Ishikawa (cell line): Measurements from ENCODE around the gene PRTN3.

ENCODE experiments used
- CEBPB ChIP-seq: IDR thresholded peaks from 2 replicates; pipeline ENCODE4 v1.6.1; 2012
- CREB1 ChIP-seq: IDR thresholded peaks from 2 replicates; pipeline ENCODE4 v1.6.1; 2012; ENCODE audit warnings: low read depth
- EGR1 ChIP-seq: IDR thresholded peaks from 2 replicates; pipeline ENCODE4 v1.6.1; 2012
- EP300 ChIP-seq: IDR thresholded peaks from 2 replicates; pipeline ENCODE4 v1.6.1; 2012; ENCODE audit warnings: borderline replicate concordance
- FOXM1 ChIP-seq: IDR thresholded peaks from 2 replicates; pipeline ENCODE4 v1.6.1; 2012; ENCODE audit warnings: low read depth, borderline replicate concordance
- MAX ChIP-seq: IDR thresholded peaks from 2 replicates; pipeline ENCODE4 v1.6.1; 2012
- NFIC ChIP-seq: IDR thresholded peaks from 2 replicates; pipeline ENCODE4 v1.6.1; 2012
- RAD21 ChIP-seq: IDR thresholded peaks from 2 replicates; pipeline ENCODE4 v1.6.1; 2012; ENCODE audit warnings: low read depth
- TAF1 ChIP-seq: IDR thresholded peaks from 2 replicates; pipeline ENCODE4 v1.6.1; 2012; ENCODE audit warnings: low read depth, mild to moderate bottlenecking
- TCF12 ChIP-seq: IDR thresholded peaks from 2 replicates; pipeline ENCODE4 v1.6.1; 2012; ENCODE audit warnings: low read depth
- TEAD4 ChIP-seq: IDR thresholded peaks from 2 replicates; pipeline ENCODE4 v1.6.1; 2012
- USF1 ChIP-seq: IDR thresholded peaks from 2 replicates; pipeline ENCODE4 v1.6.1; 2012
- YY1 ChIP-seq: IDR thresholded peaks from 2 replicates; pipeline ENCODE4 v1.6.1; 2012; ENCODE audit warnings: low read depth
- ZBTB7A ChIP-seq: IDR thresholded peaks from 2 replicates; pipeline ENCODE4 v1.6.1; 2012; ENCODE audit warnings: low read depth
- TF ChIP-seq, protein P1 (sequence below): IDR thresholded peaks from 2 replicates; pipeline ENCODE4 v1.6.1; 2012; ENCODE audit warnings: low read depth, mild to moderate bottlenecking

Gene PRTN3

GRCh38 chr19:803099-803561 is 37.7 kb upstream of the PRTN3 start:
- TF ChIP-seq CREB1 (no peak), EP300 (no peak), NFIC (no peak), TCF12 (no peak), MAX (no peak), FOXM1 (no peak), EGR1 (no peak), ZBTB7A (no peak), TAF1 (no peak), RAD21 (no peak), YY1 (no peak)
- TF ChIP-seq, protein P1, sequence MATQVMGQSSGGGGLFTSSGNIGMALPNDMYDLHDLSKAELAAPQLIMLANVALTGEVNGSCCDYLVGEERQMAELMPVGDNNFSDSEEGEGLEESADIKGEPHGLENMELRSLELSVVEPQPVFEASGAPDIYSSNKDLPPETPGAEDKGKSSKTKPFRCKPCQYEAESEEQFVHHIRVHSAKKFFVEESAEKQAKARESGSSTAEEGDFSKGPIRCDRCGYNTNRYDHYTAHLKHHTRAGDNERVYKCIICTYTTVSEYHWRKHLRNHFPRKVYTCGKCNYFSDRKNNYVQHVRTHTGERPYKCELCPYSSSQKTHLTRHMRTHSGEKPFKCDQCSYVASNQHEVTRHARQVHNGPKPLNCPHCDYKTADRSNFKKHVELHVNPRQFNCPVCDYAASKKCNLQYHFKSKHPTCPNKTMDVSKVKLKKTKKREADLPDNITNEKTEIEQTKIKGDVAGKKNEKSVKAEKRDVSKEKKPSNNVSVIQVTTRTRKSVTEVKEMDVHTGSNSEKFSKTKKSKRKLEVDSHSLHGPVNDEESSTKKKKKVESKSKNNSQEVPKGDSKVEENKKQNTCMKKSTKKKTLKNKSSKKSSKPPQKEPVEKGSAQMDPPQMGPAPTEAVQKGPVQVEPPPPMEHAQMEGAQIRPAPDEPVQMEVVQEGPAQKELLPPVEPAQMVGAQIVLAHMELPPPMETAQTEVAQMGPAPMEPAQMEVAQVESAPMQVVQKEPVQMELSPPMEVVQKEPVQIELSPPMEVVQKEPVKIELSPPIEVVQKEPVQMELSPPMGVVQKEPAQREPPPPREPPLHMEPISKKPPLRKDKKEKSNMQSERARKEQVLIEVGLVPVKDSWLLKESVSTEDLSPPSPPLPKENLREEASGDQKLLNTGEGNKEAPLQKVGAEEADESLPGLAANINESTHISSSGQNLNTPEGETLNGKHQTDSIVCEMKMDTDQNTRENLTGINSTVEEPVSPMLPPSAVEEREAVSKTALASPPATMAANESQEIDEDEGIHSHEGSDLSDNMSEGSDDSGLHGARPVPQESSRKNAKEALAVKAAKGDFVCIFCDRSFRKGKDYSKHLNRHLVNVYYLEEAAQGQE: no peak

- no peak for TF ChIP-seq FOXM1
- TF ChIP-seq CEBPB: no peak
- TF ChIP-seq, protein P1: no peak
- no peak for TF ChIP-seq USF1
- no peak for TF ChIP-seq YY1
- TF ChIP-seq CREB1: no peak
Measured at GRCh38 chr19:803686-804418, 36.9 kb upstream of the PRTN3 start.

- TF ChIP-seq TAF1: no peak
- no peak for TF ChIP-seq CEBPB
- no peak for TF ChIP-seq CREB1
- no peak for TF ChIP-seq YY1
- no peak for TF ChIP-seq ZBTB7A
- TF ChIP-seq MAX: no peak
- no peak for TF ChIP-seq RAD21
- TF ChIP-seq FOXM1: no peak
- TF ChIP-seq TCF12: no peak
- TF ChIP-seq EP300: no peak
- no peak for TF ChIP-seq USF1
- TF ChIP-seq EGR1: no peak
- no peak for TF ChIP-seq TEAD4
- no peak for TF ChIP-seq NFIC
- TF ChIP-seq, protein P1: no peak
Measured at GRCh38 chr19:804419-805165, 36.2 kb upstream of the PRTN3 start.

DNA sequence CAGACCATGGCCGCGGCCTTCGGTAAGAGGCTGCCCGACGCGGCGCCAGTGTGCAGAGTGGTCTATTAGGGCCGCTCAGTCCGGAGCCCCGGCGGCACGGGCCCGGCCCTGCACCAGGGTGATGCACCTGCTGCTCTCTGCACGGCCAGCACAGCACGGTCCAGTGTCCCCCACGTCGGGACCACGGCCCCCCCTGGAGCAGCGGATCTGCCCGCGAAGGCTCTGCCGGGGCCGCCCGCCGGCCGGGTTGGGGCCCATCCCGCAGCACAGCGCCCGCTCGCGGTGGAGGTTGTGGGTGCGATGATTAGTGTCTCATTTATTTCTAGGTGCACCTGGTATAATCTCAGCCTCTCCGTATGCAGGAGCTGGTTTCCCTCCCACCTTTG is 35.6 kb upstream of the PRTN3 start:
- no peak for TF ChIP-seq EGR1
- no peak for TF ChIP-seq USF1
